IPS-18c (cell line): Measurements from ENCODE around the gene PDGFA.

ENCODE experiments used
- H3K4me3 ChIP-seq: 2 replicates; pipeline ENCODE4 v1.7.0; 2013; ENCODE audit warnings: low read depth, mild to moderate bottlenecking, low read length, moderate library complexity; ENCODE audit not compliant: insufficient read depth
- H3K9me3 ChIP-seq: one replicate; pipeline ENCODE4 v1.6.1; 2013; ENCODE audit warnings: mild to moderate bottlenecking, low read length, moderate library complexity; ENCODE audit not compliant: control insufficient read depth, insufficient read depth

PDGFA gene

GRCh38 chr7:452226-452751, 67.4 kb downstream of the PDGFA start:
- H3K4me3 ChIP-seq = peak overlapping the region; percentile 28
- no peaks in the 10 kb centered on the region for H3K9me3 ChIP-seq

GRCh38 chr7:451255-452225, 68.1 kb downstream of the PDGFA start:
- Histone ChIP-seq H3K4me3 (peak overlapping the region; percentile 25; the same call in 1 of the 2 replicates), H3K9me3 (no peaks in the 10 kb centered on the region)

GRCh38 chr7:450741-451140, 68.9 kb downstream of the PDGFA start:
- no peaks in the 10 kb centered on the region for H3K9me3 ChIP-seq

GRCh38 chr7:450036-450435, 69.6 kb downstream of the PDGFA start:
- Histone ChIP-seq H3K9me3 (no peaks in the 10 kb centered on the region), H3K4me3 (no peak overlapping the region)

More at GRCh38 chr7:450741-451140, 68.9 kb downstream of the PDGFA start:
- no peak overlapping the region for H3K4me3 ChIP-seq

GRCh38 chr7:449324-450019, 70.2 kb downstream of the PDGFA start:
- Histone ChIP-seq H3K9me3 (no peaks in the 10 kb centered on the region), H3K4me3 (no peak overlapping the region)

GRCh38 chr7:447523-447922, 72.1 kb downstream of the PDGFA start:
- Histone ChIP-seq H3K4me3 (no peak overlapping the region), H3K9me3 (no peaks in the 10 kb centered on the region)
